ENCODE measurements around the gene GMDS. TPM values are rescaled to one million over a fixed set of nuclear protein-coding genes. Genes with fewer than 3 reads are reported as not detected.

The GMDS gene
- total and polyA plus RNA-seq, 2 of the 8 experiments (the other 6 are each of a cell fraction or from before 2014, with no cell fraction given), result 16.8 to 50.0 TPM

- TF ChIP-seq CHD7 (IDR thresholded peaks at IDR 0.05; ENCODE audit: insufficient replicate concordance, low read length) (no peak), CHD1 (IDR thresholded peaks at IDR 0.05; ENCODE audit: low read depth, low read length) (no peak), CBX5 (IDR thresholded peaks at IDR 0.05; ENCODE audit: low read depth, low read length) (no peak), ATF2 (IDR thresholded peaks at IDR 0.05; ENCODE audit: low read length) (no peak), CEBPB (IDR thresholded peaks at IDR 0.05; ENCODE audit: low read depth, low read length) (no peak), MAX (IDR thresholded peaks at IDR 0.05) (no peak), CTBP2 (IDR thresholded peaks at IDR 0.05; ENCODE audit: borderline replicate concordance, insufficient read depth, insufficient read length, low read length) (no peak), RNF2 (IDR thresholded peaks at IDR 0.05; ENCODE audit: borderline replicate concordance, low read depth, low read length, missing control alignments, poor library complexity, severe bottlenecking) (no peak), TBP (IDR thresholded peaks at IDR 0.05; ENCODE audit: low read depth, low read length) (no peak)
Measured at GRCh38 chr6:2077826-2078225, 167.6 kb downstream of the GMDS start (continued).
